Naive thymus-derived CD8-positive, alpha-beta T cell (primary cell): ENCODE results near the gene STRAP. TPM values are rescaled to one million over a fixed set of nuclear protein-coding genes. Genes with fewer than 3 reads are reported as not detected.
"Not testable (repeated sequence)": the region's sequence is repeated elsewhere in the genome, so short reads cannot be mapped to it uniquely, and the experiment has no call there.

ENCODE experiments used
- ATAC-seq, 2 donors: fragments of 150-1000 bp; cut with Tn5 transposase in 1 of 2; sonication (Bioruptor Pico), chemical (Tn5 transposase) in 1 of 2; 1 replicate in 1 of 2; 2 replicates in 1 of 2; pipeline ENCODE4 v1.10.0; 2021; ENCODE audit warnings: mild to moderate bottlenecking in 2 of 2, moderate library complexity in 2 of 2
- POLR2A ChIA-PET: fragments of 350-600 bp; sonication (Branson Sonifier 250); formaldehyde crosslinking; loops from one replicate; lab custom pipeline; 2021; ENCODE audit warnings: antibody characterized with exemption; lab: Charles Lee
- DNase-seq, 10 donors: peaks; one replicate each; pipeline versions ENCODE4 v3.0.0 to v3.0.0-alpha.2; 2020 to 2022
- H3K27ac Mint-ChIP-seq, 10 donors: one replicate each; pipeline ENCODE4 v1.8.0; 2020 to 2022; ENCODE audit warnings: mild to moderate bottlenecking in 10 of 10, mixed read lengths in 10 of 10, moderate library complexity in 4 of 10, inconsistent platforms in 1 of 10
- H3K27me3 Mint-ChIP-seq, 5 donors: one replicate each; pipeline ENCODE4 v1.8.0; 2021 to 2022; ENCODE audit warnings: mixed read lengths in 5 of 5
- H3K36me3 Mint-ChIP-seq, 3 donors: one replicate each; pipeline ENCODE4 v1.8.0; 2020 to 2022; ENCODE audit warnings: mixed read lengths in 3 of 3, mild to moderate bottlenecking in 2 of 3, inconsistent platforms in 1 of 3
- H3K4me1 Mint-ChIP-seq, 4 donors: one replicate each; pipeline ENCODE4 v1.8.0; 2021 to 2022; ENCODE audit warnings: mixed read lengths in 4 of 4
- H3K4me3 Mint-ChIP-seq, 10 donors: one replicate each; pipeline ENCODE4 v1.8.0; 2020 to 2022; ENCODE audit warnings: mild to moderate bottlenecking in 10 of 10, mixed read lengths in 10 of 10, moderate library complexity in 6 of 10, inconsistent platforms in 1 of 10
- H3K9me3 Mint-ChIP-seq, 9 donors: one replicate each; pipeline ENCODE4 v1.8.0; 2020 to 2022; ENCODE audit warnings: mixed read lengths in 9 of 9, mild to moderate bottlenecking in 3 of 9, inconsistent platforms in 1 of 9, moderate library complexity in 1 of 9
- polyA plus RNA-seq, 3 donors: library from polyadenylated mRNA; unstranded; fragments of 300-500 nt; fragmentation: Illumina TruSeq; gene quantifications; one replicate each; pipeline ENCODE4 v1.2.3, GENCODE V29; 2021
- total RNA-seq, 8 experiments: library from RNA in 2 of 8; stranded (reverse) in 2 of 8; gene quantifications; one replicate each; pipeline ENCODE4 v1.2.3 and lab custom pipeline; 2021 to 2026

STRAP gene
- total and polyA plus RNA-seq, 5 experiments from 2014 or later, result 49.6 to 126 (median 99.2) TPM

- Mint-ChIP-seq H3K4me3 (no peak overlapping the region), H3K27ac (no peak overlapping the region), H3K4me1 (no peaks in the 10 kb centered on the region), H3K9me3 (no peaks in the 10 kb centered on the region), H3K36me3 (no peaks in the 10 kb centered on the region), H3K27me3 (peaks cover 7 to 13% (median 9%) of the 10 kb centered on the region in 5 donors)
- ATAC-seq (no peak), DNase-seq (no peak)
- POLR2A ChIA-PET, result no interaction called here
These were observed 26.5 kb upstream of the STRAP start for GRCh38 chr12:15855646-15856045.

DNA sequence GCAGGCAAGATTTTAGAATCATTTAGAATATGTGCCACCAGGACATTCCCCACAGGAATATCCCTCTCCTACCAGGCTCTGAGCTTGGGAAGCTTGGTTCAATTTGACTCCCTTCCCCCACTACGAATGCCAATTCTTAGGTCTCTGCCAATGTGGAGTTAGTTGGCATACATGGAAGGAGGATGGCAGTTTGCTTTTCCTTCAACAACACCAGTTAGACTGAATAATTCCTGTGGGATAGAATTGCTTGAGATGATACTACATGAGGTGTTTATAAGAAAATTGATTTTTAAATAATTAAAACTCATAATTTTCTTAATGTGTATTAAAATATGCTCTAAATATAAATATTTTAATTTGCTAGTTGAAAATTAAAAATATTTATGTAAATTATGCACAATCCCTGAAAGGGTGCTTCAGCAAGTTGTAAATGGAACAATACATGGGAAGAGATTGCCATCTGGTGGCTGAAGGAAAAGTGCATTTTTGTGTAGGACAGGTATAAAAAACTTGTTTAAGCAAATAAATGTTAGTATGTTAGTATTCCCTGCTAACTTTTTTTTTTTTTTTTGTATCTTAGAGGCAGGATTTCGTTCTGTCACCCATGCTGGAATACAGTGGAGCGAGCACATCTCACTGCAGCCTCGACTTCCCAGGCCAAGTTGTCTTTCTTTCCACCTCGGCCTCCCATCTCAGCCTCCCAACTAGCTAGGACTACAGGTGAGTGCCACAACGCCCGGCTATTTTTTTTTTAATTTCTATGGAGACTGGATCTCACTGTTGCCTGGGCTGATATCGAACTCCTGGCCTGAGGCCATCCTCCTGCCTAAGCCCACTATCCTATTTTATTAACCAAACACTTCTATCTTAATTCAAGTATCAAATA is 25.8 kb upstream of the STRAP start:
- H3K9me3 Mint-ChIP-seq, result no peaks in the 10 kb centered on the region
- H3K27ac Mint-ChIP-seq, result no peak overlapping the region
- peak in 9 of 10 donors; percentile 19 to 79 (median 59) for DNase-seq
- peak; percentile 65 to 68 for ATAC-seq
- H3K4me3 Mint-ChIP-seq, result no peak overlapping the region
- H3K36me3 Mint-ChIP-seq, result no peaks in the 10 kb centered on the region
- no peaks in the 10 kb centered on the region for H3K4me1 Mint-ChIP-seq
- peaks cover 7 to 13% (median 11%) of the 10 kb centered on the region in 5 donors for H3K27me3 Mint-ChIP-seq
- POLR2A ChIA-PET, result interaction anchor here (0.6 kb wide), 1 partner anchor 15 kb away, joined by 3 read pairs; no protein-coding TSS in a partner anchor

DNA sequence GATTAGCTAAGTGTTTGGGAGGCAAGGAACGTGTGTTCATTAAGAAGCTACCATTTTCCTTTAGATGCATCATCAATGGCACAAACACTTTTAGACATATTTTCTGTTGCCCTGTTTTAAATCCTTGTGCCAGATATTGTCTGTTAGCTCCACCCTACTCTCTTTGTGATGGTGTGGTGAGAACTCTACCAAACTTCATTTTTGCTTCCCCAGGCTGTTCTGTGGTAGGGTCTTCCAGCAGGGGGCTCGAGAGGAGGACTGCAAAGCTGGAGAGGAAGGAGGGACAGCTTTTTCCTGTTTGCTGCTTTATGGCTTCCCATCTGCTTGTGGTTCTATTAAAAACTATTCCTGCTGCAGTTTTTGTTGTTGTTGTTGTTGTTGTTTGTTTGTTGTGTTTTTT is 23.8 kb upstream of the STRAP start:
- DNase-seq (no peak), ATAC-seq (no peak)
- POLR2A ChIA-PET, result interaction anchor here (0.7 kb wide), 1 partner anchor 144 kb away, joined by 3 read pairs; no protein-coding TSS in a partner anchor
- Mint-ChIP-seq H3K4me3 (no peak overlapping the region), H3K9me3 (no peaks in the 10 kb centered on the region), H3K4me1 (no peaks in the 10 kb centered on the region), H3K27me3 (peaks cover 7 to 13% (median 11%) of the 10 kb centered on the region in 5 donors), H3K36me3 (no peaks in the 10 kb centered on the region), H3K27ac (no peak overlapping the region)

DNA sequence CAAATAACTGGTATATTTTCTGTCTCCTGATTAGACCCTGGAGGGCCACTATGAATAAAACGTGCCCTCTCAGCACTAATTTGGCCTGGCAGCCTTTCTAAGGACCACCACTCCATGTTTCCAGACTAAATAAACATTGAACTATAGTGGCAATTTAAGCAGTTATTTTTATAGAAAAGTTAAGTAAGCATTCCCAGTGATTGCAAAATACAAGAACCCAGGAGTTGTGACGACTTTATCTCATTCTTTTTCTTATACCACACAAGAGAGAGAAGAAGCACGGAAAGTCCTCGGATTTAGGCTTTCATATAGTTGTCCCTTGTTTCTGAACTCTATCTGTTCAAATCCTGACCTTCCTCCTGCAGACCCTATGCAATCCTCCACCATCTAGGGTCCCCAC is 23.1 kb upstream of the STRAP start:
- Mint-ChIP-seq H3K4me1 (peaks cover 3 to 5% (median 4%) of the 10 kb centered on the region in 4 donors), H3K27me3 (peaks cover 10 to 17% (median 13%) of the 10 kb centered on the region in 5 donors), H3K4me3 (no peak overlapping the region), H3K36me3 (no peaks in the 10 kb centered on the region), H3K9me3 (no peaks in the 10 kb centered on the region), H3K27ac (no peak overlapping the region)
- ATAC-seq, result no peak
- POLR2A ChIA-PET, result no interaction called here
- no peak for DNase-seq

DNA sequence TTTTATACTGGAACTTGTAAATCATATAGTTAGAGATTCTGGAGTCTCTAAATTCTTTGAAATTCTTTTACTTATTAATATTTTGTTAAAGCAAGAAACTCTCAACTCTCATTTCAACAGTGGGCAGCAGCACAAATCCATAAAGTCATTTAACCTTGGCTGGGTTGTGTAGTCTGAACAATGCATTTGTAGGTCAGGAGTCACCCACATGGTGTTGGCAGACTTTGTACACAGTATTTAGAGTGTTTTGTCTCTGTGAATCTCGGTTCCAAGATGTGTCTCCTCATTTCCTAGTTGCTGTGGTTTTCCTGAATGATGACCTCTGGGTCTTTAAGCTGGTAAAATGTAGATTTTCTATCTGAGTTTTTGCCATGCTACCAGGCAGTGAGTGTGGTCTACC is 20.8 kb upstream of the STRAP start:
- H3K4me3 Mint-ChIP-seq, result no peak overlapping the region
- ATAC-seq (no peak), DNase-seq (no peak)
- no peaks in the 10 kb centered on the region for H3K9me3 Mint-ChIP-seq
- H3K36me3 Mint-ChIP-seq, result no peaks in the 10 kb centered on the region
- H3K27me3 Mint-ChIP-seq, result peaks cover 10 to 17% (median 13%) of the 10 kb centered on the region in 5 donors
- peaks cover 3 to 6% (median 5%) of the 10 kb centered on the region in 4 donors for H3K4me1 Mint-ChIP-seq
- POLR2A ChIA-PET, result no interaction called here
- H3K27ac Mint-ChIP-seq, result no peak overlapping the region

GRCh38 chr12:15862840-15863239 is 19.3 kb upstream of the STRAP start:
- Mint-ChIP-seq H3K9me3 (peaks cover 0 to 3% (median 0%) of the 10 kb centered on the region in 9 donors), H3K4me3 (no peak overlapping the region), H3K36me3 (peaks cover 0 to 4% (median 0%) of the 10 kb centered on the region in 3 donors), H3K4me1 (peaks cover 3 to 6% (median 5%) of the 10 kb centered on the region in 4 donors), H3K27ac (no peak overlapping the region), H3K27me3 (peaks cover 10 to 18% (median 17%) of the 10 kb centered on the region in 5 donors)
- POLR2A ChIA-PET, result no interaction called here
- ATAC-seq (no peak), DNase-seq (no peak)

GRCh38 chr12:15863372-15863771 is 18.8 kb upstream of the STRAP start:
- DNase-seq (no peak), ATAC-seq (no peak)
- H3K36me3 Mint-ChIP-seq, result peaks cover 0 to 5% (median 2%) of the 10 kb centered on the region in 3 donors
- peaks cover 0 to 6% (median 0%) of the 10 kb centered on the region in 9 donors for H3K9me3 Mint-ChIP-seq
- H3K27me3 Mint-ChIP-seq, result peaks cover 8 to 21% (median 15%) of the 10 kb centered on the region in 5 donors
- POLR2A ChIA-PET, result no interaction called here
- H3K27ac Mint-ChIP-seq, result no peak overlapping the region
- peaks cover 3 to 6% (median 5%) of the 10 kb centered on the region in 4 donors for H3K4me1 Mint-ChIP-seq
- no peak overlapping the region for H3K4me3 Mint-ChIP-seq

GRCh38 chr12:15863984-15864383 is 18.2 kb upstream of the STRAP start:
- POLR2A ChIA-PET, result no interaction called here
- H3K27ac Mint-ChIP-seq, result peak overlapping the region in 1 of 10 donors; percentile 41
- ATAC-seq, result no peak

GRCh38 chr12:15868186-15868585 is 14.0 kb upstream of the STRAP start:
- ATAC-seq (no peak), DNase-seq (no peak)
- no peak overlapping the region for H3K27ac Mint-ChIP-seq
- H3K9me3 Mint-ChIP-seq, result peaks cover 0 to 23% (median 4%) of the 10 kb centered on the region in 9 donors
- H3K27me3 Mint-ChIP-seq, result peaks cover 3 to 19% (median 17%) of the 10 kb centered on the region in 5 donors
- H3K4me1 Mint-ChIP-seq, result peaks cover 3 to 6% (median 5%) of the 10 kb centered on the region in 4 donors
- peaks cover 0 to 24% (median 17%) of the 10 kb centered on the region in 3 donors for H3K36me3 Mint-ChIP-seq
- no peak overlapping the region for H3K4me3 Mint-ChIP-seq
- POLR2A ChIA-PET, result no interaction called here

More at GRCh38 chr12:15863984-15864383, 18.2 kb upstream of the STRAP start:
- no peak for DNase-seq
- H3K4me1 Mint-ChIP-seq, result peaks cover 3 to 6% (median 5%) of the 10 kb centered on the region in 4 donors
- H3K9me3 Mint-ChIP-seq, result peaks cover 0 to 7% (median 0%) of the 10 kb centered on the region in 9 donors
- peaks cover 8 to 19% (median 12%) of the 10 kb centered on the region in 5 donors for H3K27me3 Mint-ChIP-seq
- H3K36me3 Mint-ChIP-seq, result peaks cover 0 to 6% (median 3%) of the 10 kb centered on the region in 3 donors
- peak overlapping the region in 7 of 10 donors; percentile 1 to 77 (median 23) for H3K4me3 Mint-ChIP-seq

GRCh38 chr12:15873556-15873955 is 8.6 kb upstream of the STRAP start:
- Mint-ChIP-seq H3K4me1 (peaks cover 0 to 10% (median 7%) of the 10 kb centered on the region in 4 donors), H3K9me3 (peaks cover 0 to 30% (median 7%) of the 10 kb centered on the region in 9 donors), H3K27ac (no peak overlapping the region), H3K4me3 (peak overlapping the region in 2 of 10 donors; percentile 21 to 45), H3K36me3 (peaks cover 0 to 19% (median 17%) of the 10 kb centered on the region in 3 donors), H3K27me3 (peaks cover 2 to 9% (median 8%) of the 10 kb centered on the region in 5 donors)
- DNase-seq, result no peak
- POLR2A ChIA-PET, result interaction anchor here (0.7 kb wide), 1 partner anchor 30 kb away, joined by 3 read pairs; no protein-coding TSS in a partner anchor
- ATAC-seq, result no peak

GRCh38 chr12:15874556-15875145 is 7.5 kb upstream of the STRAP start:
- DNase-seq, H3K27me3 Mint-ChIP-seq, POLR2A ChIA-PET, ATAC-seq: not testable (repeated sequence)
- Mint-ChIP-seq H3K4me1 (peaks cover 0 to 10% (median 7%) of the 10 kb centered on the region in 4 donors), H3K9me3 (peaks cover 0 to 21% (median 5%) of the 10 kb centered on the region in 9 donors), H3K27ac (peak overlapping the region in 1 of 10 donors; percentile 76), H3K4me3 (peak overlapping the region in 3 of 10 donors; percentile 34 to 87 (median 76)), H3K36me3 (peaks cover 0 to 11% (median 9%) of the 10 kb centered on the region in 3 donors)

- H3K4me3 Mint-ChIP-seq, result peak overlapping the region; percentile 62 to 89 (median 78)
- ATAC-seq (no peak), DNase-seq (no peak)
- peaks cover 3 to 12% (median 9%) of the 10 kb centered on the region in 4 donors for H3K4me1 Mint-ChIP-seq
- peaks cover 0 to 9% (median 2%) of the 10 kb centered on the region in 5 donors for H3K27me3 Mint-ChIP-seq
- POLR2A ChIA-PET, result no interaction called here
- H3K27ac Mint-ChIP-seq, result peak overlapping the region in 5 of 10 donors; percentile 10 to 90 (median 76)
- H3K36me3 Mint-ChIP-seq, result peaks cover 0 to 2% (median 2%) of the 10 kb centered on the region in 3 donors
- H3K9me3 Mint-ChIP-seq, result peaks cover 0 to 15% (median 0%) of the 10 kb centered on the region in 9 donors
These were observed 6.3 kb upstream of the STRAP start for GRCh38 chr12:15875863-15876262.
